MM.1S (cell line): ENCODE results near the gene WDFY4.

Source experiments
- EZH2 ChIP-seq: fragments of 300-600 bp; sonication (generic); optimal IDR thresholded peaks from 2 replicates; pipeline ENCODE3; 2017; ENCODE audit warnings: low read depth, mild to moderate bottlenecking, antibody characterized with exemption, low read length, mixed read lengths
- EZH2phosphoT487 ChIP-seq: fragments of 300-600 bp; sonication (generic); IDR thresholded peaks from 2 replicates; pipeline ENCODE4 v1.6.1; 2018; ENCODE audit warnings: antibody characterized with exemption, low read length
- TF ChIP-seq, protein P1 (sequence below): fragments of 300-600 bp; sonication (generic); IDR thresholded peaks from 2 replicates; pipeline ENCODE4 v1.5.1; 2016; ENCODE audit warnings: antibody characterized with exemption, low read length, mixed read lengths

DNA sequence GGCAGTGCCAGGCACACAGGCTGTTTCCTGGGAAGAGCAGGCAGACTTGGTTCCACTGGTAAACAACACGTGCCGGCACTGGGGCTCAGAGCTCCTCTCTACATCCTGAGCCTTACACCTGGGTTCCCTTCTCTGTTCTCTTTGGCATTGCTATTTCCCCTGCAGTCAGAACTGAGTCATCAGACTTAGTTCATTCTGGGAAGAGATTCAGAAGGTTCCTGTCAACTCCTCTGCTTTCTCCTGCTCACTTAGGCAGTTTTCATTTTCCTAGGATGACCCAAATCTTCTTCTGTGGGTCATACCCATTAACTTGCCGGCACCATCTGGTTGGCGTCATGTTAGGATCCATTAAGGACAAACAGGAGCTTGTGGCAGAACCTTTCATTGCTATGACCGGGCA lies 288.4 kb downstream of the WDFY4 start:
- TF ChIP-seq EZH2 (no peak), EZH2phosphoT487 (no peak)
- TF ChIP-seq, protein P1, sequence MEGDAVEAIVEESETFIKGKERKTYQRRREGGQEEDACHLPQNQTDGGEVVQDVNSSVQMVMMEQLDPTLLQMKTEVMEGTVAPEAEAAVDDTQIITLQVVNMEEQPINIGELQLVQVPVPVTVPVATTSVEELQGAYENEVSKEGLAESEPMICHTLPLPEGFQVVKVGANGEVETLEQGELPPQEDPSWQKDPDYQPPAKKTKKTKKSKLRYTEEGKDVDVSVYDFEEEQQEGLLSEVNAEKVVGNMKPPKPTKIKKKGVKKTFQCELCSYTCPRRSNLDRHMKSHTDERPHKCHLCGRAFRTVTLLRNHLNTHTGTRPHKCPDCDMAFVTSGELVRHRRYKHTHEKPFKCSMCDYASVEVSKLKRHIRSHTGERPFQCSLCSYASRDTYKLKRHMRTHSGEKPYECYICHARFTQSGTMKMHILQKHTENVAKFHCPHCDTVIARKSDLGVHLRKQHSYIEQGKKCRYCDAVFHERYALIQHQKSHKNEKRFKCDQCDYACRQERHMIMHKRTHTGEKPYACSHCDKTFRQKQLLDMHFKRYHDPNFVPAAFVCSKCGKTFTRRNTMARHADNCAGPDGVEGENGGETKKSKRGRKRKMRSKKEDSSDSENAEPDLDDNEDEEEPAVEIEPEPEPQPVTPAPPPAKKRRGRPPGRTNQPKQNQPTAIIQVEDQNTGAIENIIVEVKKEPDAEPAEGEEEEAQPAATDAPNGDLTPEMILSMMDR, result no peak
